Tongue (tissue), 2 donors: Measurements from ENCODE around the gene ABCB10. TPM values are rescaled to one million over a fixed set of nuclear protein-coding genes. Genes with fewer than 3 reads are reported as not detected.
"Not testable (repeated sequence)": the region's sequence is repeated elsewhere in the genome, so short reads cannot be mapped to it uniquely, and the experiment has no call there.

ENCODE experiments used
- DNase-seq: peaks from one replicate; pipeline ENCODE4 v3.0.0-alpha.2; 2015
- total RNA-seq: library from RNA; depleted of rRNA; stranded (reverse); fragments of >200 nt; gene quantifications from one replicate; pipeline ENCODE4 v1.2.3, GENCODE V29; 2014

The ABCB10 gene
- total RNA-seq, 1 donor from 2014 or later: 22.4 TPM

GRCh38 chr1:229536982-229537381 is 21.5 kb downstream of the ABCB10 start:
- no peak for DNase-seq

GRCh38 chr1:229535230-229535629 is 23.3 kb downstream of the ABCB10 start:
- peak; percentile 9 for DNase-seq

GRCh38 chr1:229531326-229531725 is 27.2 kb downstream of the ABCB10 start:
- no peak for DNase-seq

GRCh38 chr1:229529639-229530038 is 28.9 kb downstream of the ABCB10 start:
- DNase-seq: no peak

- DNase-seq: no peak
These were observed 31.8 kb downstream of the ABCB10 start for GRCh38 chr1:229526695-229527094.

- no peak for DNase-seq
These were observed 35.5 kb downstream of the ABCB10 start for GRCh38 chr1:229523052-229523451.

- peak; percentile 85 for DNase-seq
These were observed 43.8 kb downstream of the ABCB10 start for GRCh38 chr1:229514578-229515275.

GRCh38 chr1:229511625-229512024 is 46.9 kb downstream of the ABCB10 start:
- not testable (repeated sequence) for DNase-seq

- DNase-seq: not testable (repeated sequence)
These were observed 47.3 kb downstream of the ABCB10 start for GRCh38 chr1:229511201-229511600.

- DNase-seq: no peak
These were observed 48.9 kb downstream of the ABCB10 start for GRCh38 chr1:229509576-229509975.

- no peak for DNase-seq
These were observed 49.6 kb downstream of the ABCB10 start for GRCh38 chr1:229508823-229509337.

GRCh38 chr1:229507951-229508822 is 50.3 kb downstream of the ABCB10 start, which contains the start of gene NUP133:
NUP133 (minus strand) TSS chr1:229508341; CDS start chr1:229508249, 92 bp downstream.
- peak; percentile 100 for DNase-seq

- DNase-seq: no peak
These were observed 51.0 kb downstream of the ABCB10 start for GRCh38 chr1:229507502-229507901.

- no peak for DNase-seq
These were observed 51.9 kb downstream of the ABCB10 start for GRCh38 chr1:229506633-229507032.

- no peak for DNase-seq
These were observed 62.7 kb downstream of the ABCB10 start for GRCh38 chr1:229495782-229496181.

GRCh38 chr1:229487181-229487580 is 71.3 kb downstream of the ABCB10 start:
- DNase-seq: no peak

GRCh38 chr1:229485318-229485717 is 73.2 kb downstream of the ABCB10 start:
- no peak for DNase-seq

GRCh38 chr1:229482511-229482910 is 76.0 kb downstream of the ABCB10 start:
- no peak for DNase-seq

GRCh38 chr1:229480495-229480894 is 78.0 kb downstream of the ABCB10 start:
- no peak for DNase-seq

- DNase-seq: no peak
These were observed 78.7 kb downstream of the ABCB10 start for GRCh38 chr1:229479660-229480399.

- DNase-seq: no peak
These were observed 79.7 kb downstream of the ABCB10 start for GRCh38 chr1:229478852-229479251.

GRCh38 chr1:229475859-229476258 is 82.6 kb downstream of the ABCB10 start:
- not testable (repeated sequence) for DNase-seq
